RWPE1 (cell line): ENCODE data around the gene FBF1.

Source experiments
- CTCF ChIA-PET: fragments of 350-600 bp; sonication (Branson Sonifier 250); formaldehyde crosslinking; extraction: SDS; loops from one replicate; lab custom pipeline; 2021; lab: Yijun Ruan, JAX
- POLR2A ChIA-PET: fragments of 400-600 bp; formaldehyde crosslinking; extraction: SDS; loops from one replicate; lab custom pipeline; 2020; ENCODE audit warnings: antibody characterized with exemption; ENCODE audit not compliant: low non-redundant PET; lab: Yijun Ruan, JAX
- DNase-seq: peaks from one replicate; pipeline ENCODE4 v3.0.0; 2012; ENCODE audit warnings: low spot score
- H3K27ac ChIP-seq: fragments of 450-650 bp; 2 replicates; pipeline ENCODE4 v1.5.1; 2017
- CTCF ChIP-seq: fragments of 450-650 bp; conservative IDR thresholded peaks from 2 replicates; pipeline ENCODE4 v1.5.1; 2017; ENCODE audit warnings: low read depth, mild to moderate bottlenecking

Gene FBF1

GRCh38 chr17:75906143-75906884 is 34.5 kb downstream of the FBF1 start:
- ChIA-PET CTCF (interaction anchor here (0.6 to 1.6 kb wide), 9 partner anchors 10 to 373 kb away, joined by 3 to 6 read pairs (median 3); partner anchors contain the start of gene TRIM65), POLR2A (no interaction called here)
- peak overlapping the region; percentile 95 for H3K27ac ChIP-seq
- no peak for TF ChIP-seq CTCF
- no peak for DNase-seq

- POLR2A ChIA-PET, result no interaction called here
- DNase-seq, result peak; percentile 95
- H3K27ac ChIP-seq, result peak within 1 kb of the TSS; percentile 95
- CTCF ChIA-PET, result interaction anchor here (0.5 to 1.6 kb wide), 15 partner anchors 8 to 767 kb away, joined by 3 to 6 read pairs (median 4); partner anchors contain the start of genes CDK3 and TRIM65
- peak; percentile 97 for TF ChIP-seq CTCF
Measured at GRCh38 chr17:75904749-75905521, 35.9 kb downstream of the FBF1 start, which contains the start of gene MRPL38. MRPL38 (minus strand) TSS chr17:75904884; CDS start chr17:75904875, 9 bp downstream.

GRCh38 chr17:75902406-75902805 is 38.4 kb downstream of the FBF1 start:
- no peak for DNase-seq
- no peak for TF ChIP-seq CTCF
- POLR2A ChIA-PET, result interaction anchor here (0.6 kb wide), 1 partner anchor 30 kb away, joined by 3 read pairs; no protein-coding TSS in a partner anchor
- H3K27ac ChIP-seq, result peak overlapping the region; percentile 91
- CTCF ChIA-PET, result interaction anchor here (0.5 to 0.8 kb wide), 3 partner anchors 24 to 95 kb away, joined by 3 to 4 read pairs (median 4); partner anchors contain the start of gene TRIM47

GRCh38 chr17:75901727-75902126 is 39.1 kb downstream of the FBF1 start:
- DNase-seq, result no peak
- no peak for TF ChIP-seq CTCF
- ChIA-PET CTCF (interaction anchor here (0.8 kb wide), 1 partner anchor 24 kb away, joined by 4 read pairs; the partner anchor contains the start of gene TRIM47), POLR2A (interaction anchor here (0.6 kb wide), 1 partner anchor 79 kb away, joined by 3 read pairs; no protein-coding TSS in a partner anchor)
- H3K27ac ChIP-seq, result peak overlapping the region; percentile 91

- CTCF ChIA-PET, result interaction anchor here (0.5 kb wide), 1 partner anchor 305 kb away, joined by 3 read pairs; no protein-coding TSS in a partner anchor
- POLR2A ChIA-PET, result no interaction called here
- peak overlapping the region; percentile 91 for H3K27ac ChIP-seq
- DNase-seq, result no peak
- no peak for TF ChIP-seq CTCF
Measured at GRCh38 chr17:75900691-75901533, 39.9 kb downstream of the FBF1 start.
